ENCODE data around the gene CACNA1E.

CACNA1E gene

GRCh38 chr1:181765451-181766026, 282.2 kb downstream of the CACNA1E start:
- H3K9me3 ChIP-seq (ENCODE audit: control insufficient read depth, low read length), result no peaks in the 10 kb centered on the region
- no peaks in the 10 kb centered on the region for H3K27me3 ChIP-seq (ENCODE audit: control insufficient read depth, insufficient read depth, low read length)
- no peaks in the 10 kb centered on the region for H3K36me3 ChIP-seq (ENCODE audit: control insufficient read depth, insufficient read depth, low read length)
- no peak overlapping the region for H3K27ac ChIP-seq
- no peak overlapping the region for H3K4me3 ChIP-seq (ENCODE audit: low read depth, low read length)
- no peaks in the 10 kb centered on the region for H3K79me2 ChIP-seq
- H2AFZ ChIP-seq, result no peak overlapping the region
- H3K4me2 ChIP-seq (ENCODE audit: low read length), result no peak overlapping the region
- H3K4me1 ChIP-seq, result no peaks in the 10 kb centered on the region
- no peak for TF ChIP-seq CTCF (IDR thresholded peaks at IDR 0.05)
- no peak overlapping the region for H3K9ac ChIP-seq

GRCh38 chr1:181767001-181767708, 283.8 kb downstream of the CACNA1E start:
- Histone ChIP-seq H3K4me2 (ENCODE audit: low read length) (no peak overlapping the region), H3K79me2 (no peaks in the 10 kb centered on the region), H3K27me3 (ENCODE audit: control insufficient read depth, insufficient read depth, low read length) (no peaks in the 10 kb centered on the region), H3K4me3 (ENCODE audit: low read depth, low read length) (no peak overlapping the region), H3K9ac (no peak overlapping the region), H3K36me3 (ENCODE audit: control insufficient read depth, insufficient read depth, low read length) (no peaks in the 10 kb centered on the region), H3K4me1 (no peaks in the 10 kb centered on the region), H3K9me3 (ENCODE audit: control insufficient read depth, low read length) (no peaks in the 10 kb centered on the region), H2AFZ (no peak overlapping the region), H3K27ac (no peak overlapping the region)
- TF ChIP-seq CTCF (IDR thresholded peaks at IDR 0.05), result no peak

DNA sequence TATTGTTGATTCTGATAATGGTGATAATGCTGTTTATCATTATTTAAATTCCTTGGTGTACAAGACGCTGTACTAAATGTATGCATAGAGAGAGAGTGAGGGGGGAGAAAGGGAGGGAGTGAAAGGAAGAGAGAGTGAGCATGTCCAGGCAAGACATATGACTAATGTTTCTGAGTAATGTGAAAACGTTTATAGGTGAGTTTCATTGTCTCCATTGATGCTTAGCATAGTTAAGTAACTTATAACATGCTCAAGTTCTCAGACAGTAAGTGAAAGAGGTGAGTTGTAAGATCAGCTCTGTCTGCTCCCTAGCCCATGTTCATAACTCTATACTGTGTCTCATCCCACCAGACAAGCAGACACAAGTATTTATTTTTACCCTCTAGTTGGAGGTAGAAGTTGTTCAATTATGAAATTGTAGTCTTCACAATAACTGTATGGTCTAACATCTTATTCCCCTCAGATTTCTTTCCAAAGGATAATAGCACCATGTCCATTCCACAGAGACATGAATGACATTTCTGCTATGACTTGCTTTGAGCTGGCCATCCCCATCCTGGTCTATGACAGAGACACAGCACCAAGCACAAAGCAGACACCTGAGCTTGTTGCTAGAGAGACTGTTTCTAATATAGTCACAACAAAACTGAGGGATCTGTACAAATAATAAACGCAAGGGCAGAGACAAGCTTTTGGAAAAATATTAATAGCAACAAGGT, 285.1 kb downstream of the CACNA1E start:
- TF ChIP-seq CTCF (IDR thresholded peaks at IDR 0.05), result no peak
- no peak overlapping the region for H2AFZ ChIP-seq
- H3K27me3 ChIP-seq (ENCODE audit: control insufficient read depth, insufficient read depth, low read length), result no peaks in the 10 kb centered on the region
- H3K4me3 ChIP-seq (ENCODE audit: low read depth, low read length), result no peak overlapping the region
- H3K79me2 ChIP-seq, result no peaks in the 10 kb centered on the region
- no peak overlapping the region for H3K4me2 ChIP-seq (ENCODE audit: low read length)
- no peak overlapping the region for H3K27ac ChIP-seq
- no peaks in the 10 kb centered on the region for H3K9me3 ChIP-seq (ENCODE audit: control insufficient read depth, low read length)
- H3K9ac ChIP-seq, result no peak overlapping the region
- no peaks in the 10 kb centered on the region for H3K4me1 ChIP-seq
- H3K36me3 ChIP-seq (ENCODE audit: control insufficient read depth, insufficient read depth, low read length), result no peaks in the 10 kb centered on the region

DNA sequence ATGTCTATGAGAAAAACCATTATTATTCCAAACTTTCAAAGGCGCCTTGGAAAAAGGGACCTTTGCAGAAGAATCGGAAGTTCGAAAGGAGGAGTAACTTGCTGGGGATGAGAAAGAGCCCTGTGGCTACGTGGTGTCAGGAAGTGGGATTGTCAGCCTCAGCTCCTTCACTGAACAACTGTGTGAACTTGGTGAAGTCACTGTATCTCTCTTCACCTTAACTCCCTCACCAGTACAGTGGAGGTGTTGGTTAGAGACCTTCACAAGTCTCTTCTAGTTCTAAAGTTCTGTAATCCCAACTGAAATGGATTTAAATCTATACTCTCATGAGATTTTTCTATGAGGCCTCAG, 285.6 kb downstream of the CACNA1E start:
- Histone ChIP-seq H3K4me2 (ENCODE audit: low read length) (no peak overlapping the region), H3K9me3 (ENCODE audit: control insufficient read depth, low read length) (no peaks in the 10 kb centered on the region), H3K27ac (no peak overlapping the region), H3K9ac (no peak overlapping the region), H2AFZ (no peak overlapping the region), H3K79me2 (no peaks in the 10 kb centered on the region), H3K36me3 (ENCODE audit: control insufficient read depth, insufficient read depth, low read length) (no peaks in the 10 kb centered on the region), H3K27me3 (ENCODE audit: control insufficient read depth, insufficient read depth, low read length) (no peaks in the 10 kb centered on the region), H3K4me3 (ENCODE audit: low read depth, low read length) (no peak overlapping the region), H3K4me1 (no peaks in the 10 kb centered on the region)
- no peak for TF ChIP-seq CTCF (IDR thresholded peaks at IDR 0.05)
